ENCODE data around the gene NACAD.

Gene NACAD

GRCh38 chr7:45092100-45092930 is 3.5 kb upstream of the NACAD start:
- DNase-seq (ENCODE audit: low read depth): no peak

GRCh38 chr7:45089341-45089891 is 647 bp upstream of the NACAD start:
- DNase-seq (ENCODE audit: low read depth): no peak

- DNase-seq (ENCODE audit: low read depth): no peak
These were observed 545 bp downstream of the NACAD start for GRCh38 chr7:45088146-45088701.

- no peak for DNase-seq (ENCODE audit: low read depth)
These were observed 1.2 kb downstream of the NACAD start for GRCh38 chr7:45087301-45088145.

GRCh38 chr7:45086331-45087065 is 2.3 kb downstream of the NACAD start:
- no peak for DNase-seq (ENCODE audit: low read depth)

DNA sequence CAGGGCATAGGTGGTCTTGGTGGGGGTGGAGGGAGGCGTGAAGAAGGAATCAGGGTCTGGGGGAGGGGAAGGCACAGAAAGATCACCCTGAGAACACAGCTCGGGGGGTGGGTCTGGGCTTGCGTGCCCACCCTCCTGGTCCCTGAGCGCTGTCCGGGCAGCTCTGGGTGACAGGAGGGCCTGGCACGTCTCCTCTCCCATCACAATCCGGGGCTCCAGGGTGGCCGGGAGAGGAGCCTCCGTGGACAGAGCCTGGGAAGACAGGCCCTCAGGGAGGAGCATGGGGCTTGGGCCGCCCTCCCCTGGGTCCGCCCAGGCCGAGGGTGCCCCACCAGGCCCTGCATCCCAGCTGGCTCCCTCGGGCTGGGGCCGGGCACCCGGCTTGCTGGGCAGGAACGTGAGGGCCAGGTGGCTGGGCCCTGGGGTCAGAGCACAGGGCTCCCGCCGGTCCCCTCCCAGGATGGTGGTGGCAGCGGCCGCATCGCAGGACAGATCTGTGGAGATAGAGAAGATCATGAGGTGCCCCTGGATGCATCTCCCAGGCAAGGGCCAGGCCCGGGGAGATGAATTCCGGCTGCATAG is 3.1 kb downstream of the NACAD start:
- no peak for DNase-seq (ENCODE audit: low read depth)

GRCh38 chr7:45084901-45085618 is 3.7 kb downstream of the NACAD start:
- DNase-seq (ENCODE audit: low read depth): no peak

GRCh38 chr7:45084336-45084735 is 4.4 kb downstream of the NACAD start:
- no peak for DNase-seq (ENCODE audit: low read depth)

GRCh38 chr7:45082831-45083331 is 5.9 kb downstream of the NACAD start:
- no peak for DNase-seq (ENCODE audit: low read depth)

- no peak for DNase-seq (ENCODE audit: low read depth)
These were observed 6.5 kb downstream of the NACAD start for GRCh38 chr7:45082031-45082830.

DNA sequence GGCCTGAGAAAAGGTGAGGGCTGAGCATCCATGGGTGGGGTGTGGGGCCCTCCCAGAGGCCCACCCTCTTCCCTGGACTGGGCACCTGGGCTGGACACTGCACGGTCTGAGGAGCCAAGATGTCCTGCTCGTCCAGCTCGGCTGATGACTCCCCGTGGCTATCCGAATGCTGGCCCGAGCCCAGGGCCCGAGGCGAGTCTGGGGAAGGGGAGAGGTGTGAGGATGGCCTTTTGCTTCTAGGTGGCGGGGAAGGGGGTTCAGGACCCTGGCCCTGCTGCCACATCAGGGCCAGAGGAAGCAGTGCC is 7.1 kb downstream of the NACAD start:
- DNase-seq (ENCODE audit: low read depth): no peak

DNA sequence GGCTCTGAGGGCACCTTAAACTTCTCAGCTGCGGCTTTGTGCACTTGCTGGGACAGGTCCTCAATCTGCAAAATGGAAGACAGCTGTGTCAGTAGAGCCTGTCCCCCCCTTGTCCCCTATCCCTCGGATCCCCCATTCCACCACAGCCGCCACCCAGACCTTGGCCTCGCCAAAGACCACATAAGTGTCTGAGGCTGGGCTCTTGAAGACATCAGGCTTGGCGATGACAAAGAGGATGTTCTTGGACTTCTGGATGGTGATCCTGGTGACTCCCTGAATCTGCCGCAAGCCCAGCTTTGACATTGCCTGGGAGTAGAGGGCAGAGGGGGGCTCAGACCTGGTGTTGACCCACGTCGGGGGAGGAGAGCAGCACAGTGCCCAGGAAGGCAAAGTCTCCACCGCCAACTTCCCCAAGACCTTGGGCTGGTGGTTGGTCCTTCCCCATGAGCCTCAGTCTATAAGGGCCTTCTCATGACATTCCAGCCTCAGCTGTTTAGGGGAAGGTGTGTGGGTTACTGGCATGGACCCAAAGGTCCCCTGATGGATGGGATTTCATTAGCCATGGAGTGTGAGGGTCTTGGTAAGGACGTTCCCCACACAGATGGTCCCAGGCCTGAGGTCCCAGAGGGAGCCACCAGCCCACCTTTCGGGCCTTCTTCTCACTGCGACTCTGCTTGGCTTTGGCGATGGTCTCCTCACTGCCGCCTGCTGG is 7.7 kb downstream of the NACAD start:
- no peak for DNase-seq (ENCODE audit: low read depth)

DNA sequence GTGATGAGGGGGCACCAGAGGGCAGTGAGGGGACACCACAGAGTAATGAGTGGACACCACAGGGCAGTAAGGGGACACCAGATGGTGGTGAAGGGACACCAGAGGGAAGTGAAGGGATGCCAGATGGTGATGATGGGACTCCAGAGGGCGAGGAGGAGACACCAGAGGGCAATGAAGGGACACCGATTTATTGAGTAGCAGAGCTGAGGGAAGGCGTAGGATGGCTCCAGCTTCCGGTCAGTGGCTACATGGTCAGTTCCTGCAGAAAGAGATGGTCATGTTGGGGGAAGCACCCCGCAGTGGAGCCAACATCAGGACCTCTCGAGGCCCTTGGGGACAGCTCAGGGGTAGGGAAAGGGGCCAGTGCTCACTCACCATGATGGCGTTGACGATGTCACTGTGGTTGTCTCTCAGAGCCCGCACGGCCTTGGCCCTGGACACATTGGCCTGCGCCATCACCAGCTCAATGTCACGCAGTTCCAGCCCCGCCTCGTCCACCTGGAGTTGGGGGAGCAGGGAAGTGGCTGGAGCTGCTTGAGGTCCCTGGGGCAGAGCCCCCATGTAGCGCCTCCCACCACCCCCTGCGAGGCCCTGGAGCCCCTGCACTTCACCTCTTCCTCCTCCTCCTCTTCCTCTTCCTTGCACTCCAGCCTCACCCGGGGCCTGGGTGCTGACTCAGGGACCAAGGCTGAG is 8.4 kb downstream of the NACAD start:
- no peak for DNase-seq (ENCODE audit: low read depth)

- DNase-seq (ENCODE audit: low read depth): no peak
These were observed 10.6 kb downstream of the NACAD start for GRCh38 chr7:45078125-45078681.

- DNase-seq (ENCODE audit: low read depth): no peak
These were observed 11.2 kb downstream of the NACAD start for GRCh38 chr7:45077579-45077978.

- no peak for DNase-seq (ENCODE audit: low read depth)
These were observed 11.8 kb downstream of the NACAD start for GRCh38 chr7:45076946-45077345.

- DNase-seq (ENCODE audit: low read depth): no peak
These were observed 12.6 kb downstream of the NACAD start for GRCh38 chr7:45075871-45076796.

- no peak for DNase-seq (ENCODE audit: low read depth)
These were observed 13.5 kb downstream of the NACAD start for GRCh38 chr7:45075355-45075644.
